Thyroid gland (tissue), 4 donors: ENCODE data around the gene GTSE1. TPM values are rescaled to one million over a fixed set of nuclear protein-coding genes. Genes with fewer than 3 reads are reported as not detected.

ENCODE experiments used
- DNase-seq, 2 donors: peaks; one replicate each; pipeline ENCODE4 v3.0.0-alpha.2; 2019
- H3K27ac ChIP-seq, 3 donors: fragments of 200-600 bp; sonication (generic); 1 replicate in 2 of 3; 2 replicates in 1 of 3; pipeline ENCODE4 v1.5.1; 2016 to 2019; ENCODE audit warnings: mild to moderate bottlenecking in 1 of 3, moderate library complexity in 1 of 3
- H3K27me3 ChIP-seq: fragments of 200-600 bp; sonication (generic); one replicate; pipeline ENCODE4 v1.5.1; 2019
- H3K36me3 ChIP-seq, 2 donors: fragments of 200-600 bp; sonication (generic); one replicate each; pipeline ENCODE4 v1.5.1; 2016 to 2019
- H3K4me1 ChIP-seq, 2 donors: fragments of 200-600 bp; sonication (generic); one replicate each; pipeline ENCODE4 v1.5.1; 2017 to 2019
- H3K4me3 ChIP-seq, 3 donors: fragments of 200-600 bp; sonication (generic); replicated peaks in 1 of 3; 1 replicate in 2 of 3; 2 replicates in 1 of 3; pipeline ENCODE4 v1.5.1; 2016; ENCODE audit warnings: mild to moderate bottlenecking in 1 of 3
- H3K9me3 ChIP-seq: fragments of 200-600 bp; sonication (generic); one replicate; pipeline ENCODE4 v1.5.1; 2017
- CTCF ChIP-seq, 6 experiments: fragments of 200-600 bp in 3 of 6; fragments of 450-650 bp in 3 of 6; sonication (generic) in 3 of 6; IDR thresholded peaks; one replicate each; pipeline ENCODE4 v1.5.1; 2016 to 2019; ENCODE audit warnings: antibody characterized with exemption in 6 of 6, mild to moderate bottlenecking in 2 of 6, inconsistent platforms in 1 of 6, moderate library complexity in 1 of 6
- POLR2A ChIP-seq, 2 donors: fragments of 450-650 bp; IDR thresholded peaks; one replicate each; pipeline ENCODE4 v1.6.1; 2017; ENCODE audit warnings: antibody characterized with exemption in 2 of 2, mild to moderate bottlenecking in 2 of 2, moderate library complexity in 1 of 2
- WGBS, 2 donors: methylation state at CpG; one replicate each; pipeline ENCODE4 v1.1.5; 2017; 5-methylcytosine and 5-hydroxymethylcytosine counted together
- intact Hi-C: fragments of 100-400 bp; cut with DNase I; formaldehyde crosslinking; loops from one replicate; pipeline ENCODE4 v1.15.1; 2023
- total RNA-seq, 4 donors: library from RNA; depleted of rRNA; stranded (reverse); fragments of >200 nt; gene quantifications; one replicate each; pipeline ENCODE4 v1.2.3, GENCODE V29; 2016

Gene GTSE1
- total RNA-seq, 4 donors from 2014 or later, result 0.22 to 0.27 (median 0.25) TPM; not detected in 1

DNA sequence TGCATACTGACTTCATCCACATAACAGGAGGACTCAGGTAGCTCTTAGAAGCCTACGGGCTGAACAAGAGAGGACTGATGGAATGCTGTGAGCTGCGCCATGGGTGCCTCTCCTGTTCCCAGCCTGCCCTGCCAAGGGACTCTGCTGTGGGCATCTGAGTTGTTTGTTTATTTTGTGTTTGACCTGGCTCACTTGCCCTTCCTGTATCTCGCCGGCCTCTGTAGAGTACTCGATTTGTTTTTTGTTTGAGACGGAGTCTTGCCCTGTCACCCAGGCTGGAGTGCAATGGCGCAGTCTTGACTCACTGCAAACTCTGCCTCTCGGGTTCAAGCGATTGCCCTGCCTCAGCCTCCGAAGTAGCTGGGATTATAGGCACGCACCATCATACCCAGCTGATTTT is 27.1 kb upstream of the GTSE1 start:
- Histone ChIP-seq H3K27ac (no peak overlapping the region), H3K27me3 (no peaks in the 10 kb centered on the region), H3K9me3 (no peaks in the 10 kb centered on the region), H3K4me3 (no peak overlapping the region), H3K36me3 (peaks cover 7 to 18% of the 10 kb centered on the region in 2 donors), H3K4me1 (peaks cover 9 to 17% of the 10 kb centered on the region in 2 donors)
- TF ChIP-seq POLR2A (IDR thresholded peaks at IDR 0.05) (no peak), CTCF (IDR thresholded peaks at IDR 0.05) (no peak)
- intact Hi-C loops, result no loop called here
- no peak for DNase-seq
- 85 to 87% methylated on average over 10 to 11 of the region's 11 CpGs for WGBS, 2 donors

GRCh38 chr22:46272196-46272595 is 24.5 kb upstream of the GTSE1 start:
- TF ChIP-seq POLR2A (IDR thresholded peaks at IDR 0.05), result no peak
- no peak for TF ChIP-seq CTCF (IDR thresholded peaks at IDR 0.05)
- intact Hi-C loops, result no loop called here
- no peak for DNase-seq
- Histone ChIP-seq H3K27ac (no peak overlapping the region), H3K27me3 (no peaks in the 10 kb centered on the region), H3K4me3 (no peak overlapping the region), H3K36me3 (peaks cover 16 to 27% of the 10 kb centered on the region in 2 donors), H3K4me1 (peaks cover 8 to 12% of the 10 kb centered on the region in 2 donors), H3K9me3 (no peaks in the 10 kb centered on the region)
- WGBS, 2 donors, result 93 to 95% methylated on average over 8 of the region's 8 CpGs

DNA sequence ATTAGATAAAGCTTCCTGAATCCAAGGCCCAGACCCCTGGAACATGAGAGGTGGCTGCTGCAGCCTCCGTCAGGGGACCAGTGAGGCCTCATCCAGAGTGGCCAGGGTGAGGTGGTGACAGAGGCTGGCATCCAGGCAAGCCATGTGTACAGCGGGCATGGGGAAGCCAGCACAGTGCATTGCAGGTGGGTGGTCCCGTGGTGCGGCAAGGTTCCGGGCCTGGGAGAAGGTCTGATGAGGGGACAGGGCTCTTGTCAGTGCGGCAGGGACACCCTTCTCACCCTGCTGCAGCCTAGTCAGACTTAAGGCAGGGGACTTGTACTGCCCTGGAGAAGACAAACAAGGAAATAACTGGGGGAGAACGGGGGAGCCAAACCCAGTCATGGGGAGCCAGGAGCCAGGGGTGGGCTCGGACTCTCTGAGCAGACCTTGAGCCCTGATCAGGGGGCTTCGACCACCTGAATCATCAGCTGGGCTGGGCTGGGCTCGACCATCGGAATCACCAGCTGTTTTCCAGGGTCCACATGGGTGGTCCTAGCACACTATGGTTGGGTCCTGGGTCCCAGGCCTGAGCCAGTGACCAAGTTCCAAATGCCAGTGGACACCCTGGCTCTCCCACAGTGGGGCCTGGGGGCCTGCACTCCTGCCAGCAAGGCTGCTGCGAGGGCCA is 23.8 kb upstream of the GTSE1 start:
- H3K36me3 ChIP-seq, result peaks cover 16 to 31% of the 10 kb centered on the region in 2 donors

DNA sequence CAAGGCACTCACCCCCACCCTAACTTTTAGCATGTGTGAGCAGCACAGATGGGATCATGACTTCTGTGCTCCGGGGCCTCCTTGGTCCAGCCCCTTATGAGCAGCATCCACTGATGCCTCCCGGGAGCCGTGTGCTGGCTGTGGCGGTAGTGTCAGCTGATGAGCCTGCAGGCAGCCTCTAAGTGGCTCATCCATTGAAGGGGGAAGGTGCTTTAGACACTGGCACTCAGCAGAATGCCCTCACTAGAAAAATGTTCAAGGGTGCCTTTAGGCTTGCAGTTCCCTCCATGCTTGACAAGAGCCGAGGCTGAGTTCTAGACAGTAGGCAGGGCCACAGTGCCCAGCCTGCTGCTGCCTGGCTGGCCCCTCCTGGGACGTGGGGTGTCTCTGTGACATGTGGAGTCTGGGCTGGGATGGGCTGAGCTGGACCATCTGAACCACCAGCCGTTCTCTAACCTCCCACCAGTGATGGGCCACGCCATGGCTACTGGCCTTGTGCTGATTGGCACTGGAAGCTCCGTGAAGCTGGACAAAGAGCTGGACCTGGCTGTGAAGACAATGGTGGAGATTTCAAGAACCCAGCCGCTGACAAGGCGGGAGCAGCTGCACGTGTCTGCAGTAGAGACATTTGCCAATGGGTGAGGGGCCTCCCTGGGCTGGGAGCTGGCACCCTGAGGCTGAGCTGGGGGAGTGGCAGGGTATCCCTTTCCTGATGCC is 23.1 kb upstream of the GTSE1 start:
- H3K4me3 ChIP-seq, result no peak overlapping the region
- H3K27ac ChIP-seq, result no peak overlapping the region
- H3K9me3 ChIP-seq, result no peaks in the 10 kb centered on the region
- intact Hi-C loops, result no loop called here
- 89 to 98% methylated on average over 8 to 11 of the region's 12 CpGs for WGBS, 2 donors
- no peak for TF ChIP-seq POLR2A (IDR thresholded peaks at IDR 0.05)
- no peak for TF ChIP-seq CTCF (IDR thresholded peaks at IDR 0.05)
- H3K36me3 ChIP-seq, result peaks cover 17 to 38% of the 10 kb centered on the region in 2 donors
- peaks cover 0 to 6% of the 10 kb centered on the region in 2 donors for H3K4me1 ChIP-seq
- H3K27me3 ChIP-seq, result no peaks in the 10 kb centered on the region
- no peak for DNase-seq

More for the DNA sequence above, 23.8 kb upstream of the GTSE1 start:
- Histone ChIP-seq H3K4me1 (peaks cover 5 to 9% of the 10 kb centered on the region in 2 donors), H3K27me3 (no peaks in the 10 kb centered on the region), H3K27ac (no peak overlapping the region), H3K9me3 (no peaks in the 10 kb centered on the region), H3K4me3 (no peak overlapping the region)
- intact Hi-C loops, result no loop called here
- WGBS, 2 donors, result 86 to 95% methylated on average over 9 of the region's 12 CpGs
- no peak for DNase-seq
- no peak for TF ChIP-seq CTCF (IDR thresholded peaks at IDR 0.05)
- no peak for TF ChIP-seq POLR2A (IDR thresholded peaks at IDR 0.05)

GRCh38 chr22:46274381-46274780 is 22.3 kb upstream of the GTSE1 start:
- intact Hi-C loops, result no loop called here
- Histone ChIP-seq H3K36me3 (peaks cover 25 to 45% of the 10 kb centered on the region in 2 donors), H3K4me1 (no peaks in the 10 kb centered on the region), H3K27ac (no peak overlapping the region), H3K4me3 (no peak overlapping the region), H3K9me3 (no peaks in the 10 kb centered on the region), H3K27me3 (no peaks in the 10 kb centered on the region)
- no peak for TF ChIP-seq CTCF (IDR thresholded peaks at IDR 0.05)
- no peak for TF ChIP-seq POLR2A (IDR thresholded peaks at IDR 0.05)
- no peak for DNase-seq
- WGBS, 2 donors, result 96 to 97% methylated on average over 8 of the region's 8 CpGs
